H9 (cell line): ENCODE measurements around the gene SYCE3. TPM values are rescaled to one million over a fixed set of nuclear protein-coding genes. Genes with fewer than 3 reads are reported as not detected.
A peak's percentile ranks its signal among the peaks of the same experiment; 100 is the strongest.

Experiments used
- DNase-seq: peaks from one replicate; pipeline ENCODE4 v3.0.0-alpha.2; 2017
- H2AFZ ChIP-seq: one replicate; pipeline ENCODE4 v1.6.1; 2013; ENCODE audit warnings: mild to moderate bottlenecking, low read length, control low read depth, moderate library complexity
- H2AK5ac ChIP-seq: 2 replicates; pipeline ENCODE4 v1.6.1; 2013; ENCODE audit warnings: low read length, control low read depth, mixed read lengths; ENCODE audit not compliant: insufficient read length
- H2BK120ac ChIP-seq: one replicate; pipeline ENCODE4 v1.6.1; 2013; ENCODE audit warnings: low read depth, mild to moderate bottlenecking, low read length, control low read depth, inconsistent platforms; ENCODE audit not compliant: poor library complexity, severe bottlenecking
- H2BK12ac ChIP-seq: 2 replicates; pipeline ENCODE4 v1.6.1; 2013; ENCODE audit warnings: low read length, control low read depth, mixed read lengths, low read depth; ENCODE audit not compliant: insufficient read length
- H2BK15ac ChIP-seq: 2 replicates; pipeline ENCODE4 v1.6.1; 2013; ENCODE audit warnings: low read depth, low read length, control low read depth
- H2BK20ac ChIP-seq: one replicate; pipeline ENCODE4 v1.6.1; 2013; ENCODE audit warnings: low read depth, mild to moderate bottlenecking, low read length, control low read depth, inconsistent platforms; ENCODE audit not compliant: poor library complexity, severe bottlenecking
- H2BK5ac ChIP-seq: 2 replicates; pipeline ENCODE4 v1.6.1; 2013; ENCODE audit warnings: low read length, control low read depth, mixed read lengths; ENCODE audit not compliant: insufficient read length
- H3K14ac ChIP-seq: 2 replicates; pipeline ENCODE4 v1.6.1; 2013; ENCODE audit warnings: low read length, control low read depth; ENCODE audit not compliant: insufficient read depth
- H3K18ac ChIP-seq: 2 replicates; pipeline ENCODE4 v1.6.1; 2013; ENCODE audit warnings: low read depth, mild to moderate bottlenecking, mixed read lengths, low read length, control low read depth; ENCODE audit not compliant: insufficient read length
- H3K23ac ChIP-seq: 2 replicates; pipeline ENCODE4 v1.6.1; 2013; ENCODE audit warnings: low read length, control low read depth, mixed read lengths, low read depth; ENCODE audit not compliant: insufficient read length
- H3K23me2 ChIP-seq: 2 replicates; pipeline ENCODE4 v1.6.1; 2013; ENCODE audit warnings: low read depth, mild to moderate bottlenecking, mixed read lengths, low read length, control low read depth; ENCODE audit not compliant: insufficient read length, poor library complexity, severe bottlenecking
- H3K27ac ChIP-seq: 2 replicates; pipeline ENCODE4 v1.5.1; 2013; ENCODE audit warnings: low read length, control low read depth, mixed read lengths, low read depth; ENCODE audit not compliant: insufficient read length
- H3K27me3 ChIP-seq: 2 replicates; pipeline ENCODE4 v1.6.1; 2013; ENCODE audit warnings: low read length, control low read depth, inconsistent platforms; ENCODE audit not compliant: insufficient read depth
- H3K4ac ChIP-seq: 2 replicates; pipeline ENCODE4 v1.6.1; 2013; ENCODE audit warnings: low read depth, mild to moderate bottlenecking, control low read depth, inconsistent platforms, low read length, moderate library complexity
- H3K4me1 ChIP-seq: 2 replicates; pipeline ENCODE4 v1.6.1; 2013; ENCODE audit warnings: low read length, control low read depth, inconsistent platforms; ENCODE audit not compliant: insufficient read depth
- H3K4me2 ChIP-seq: 2 replicates; pipeline ENCODE4 v1.6.1; 2013; ENCODE audit warnings: low read length, control low read depth, mixed read lengths; ENCODE audit not compliant: insufficient read length, insufficient read depth
- H3K56ac ChIP-seq: 2 replicates; pipeline ENCODE4 v1.6.1; 2013; ENCODE audit warnings: low read depth, mild to moderate bottlenecking, mixed read lengths, low read length, control low read depth; ENCODE audit not compliant: insufficient read length
- H3K79me1 ChIP-seq: 2 replicates; pipeline ENCODE4 v1.6.1; 2013; ENCODE audit warnings: low read depth, mild to moderate bottlenecking, moderate library complexity, low read length, control low read depth, inconsistent platforms; ENCODE audit not compliant: insufficient read depth, poor library complexity, severe bottlenecking
- H3K79me2 ChIP-seq: 2 replicates; pipeline ENCODE4 v1.6.1; 2013; ENCODE audit warnings: low read length, control low read depth, inconsistent platforms; ENCODE audit not compliant: insufficient read depth
- H3K9ac ChIP-seq: 2 replicates; pipeline ENCODE4 v1.6.1; 2013; ENCODE audit warnings: low read length, control low read depth, mixed read lengths; ENCODE audit not compliant: insufficient read length; ENCODE audit errors: extremely low read depth
- H3K9me3 ChIP-seq: one replicate; pipeline ENCODE4 v1.6.1; 2013; ENCODE audit warnings: low read depth, low read length, inconsistent platforms; ENCODE audit not compliant: control insufficient read depth
- H3T11ph ChIP-seq: one replicate; pipeline ENCODE4 v1.6.1; 2013; ENCODE audit warnings: mild to moderate bottlenecking, low read length, control low read depth, inconsistent platforms
- H4K20me1 ChIP-seq: one replicate; pipeline ENCODE4 v1.6.1; 2013; ENCODE audit not compliant: control insufficient read depth, insufficient read length, insufficient read depth
- H4K5ac ChIP-seq: 2 replicates; pipeline ENCODE4 v1.6.1; 2013; ENCODE audit warnings: low read depth, mild to moderate bottlenecking, mixed read lengths, low read length, control low read depth; ENCODE audit not compliant: insufficient read length
- H4K8ac ChIP-seq: replicated peaks from 2 replicates; pipeline ENCODE4 v1.6.1; 2013; ENCODE audit warnings: low read length, control low read depth, mixed read lengths, low read depth; ENCODE audit not compliant: insufficient read length
- H4K91ac ChIP-seq: 2 replicates; pipeline ENCODE4 v1.6.1; 2013; ENCODE audit warnings: low read depth, mild to moderate bottlenecking, moderate library complexity, mixed read lengths, low read length, control low read depth; ENCODE audit not compliant: insufficient read length
- H3K27ac Mint-ChIP-seq, 3 experiments: 2 replicates in 2 of 3; 3 replicates in 1 of 3; pipeline ENCODE4 v1.8.0; 2020 to 2021; ENCODE audit warnings: mixed read lengths in 3 of 3, mild to moderate bottlenecking in 1 of 3, moderate library complexity in 1 of 3
- H3K27me3 Mint-ChIP-seq: 2 replicates; pipeline ENCODE4 v1.8.0; 2021; ENCODE audit warnings: low read depth, mild to moderate bottlenecking, moderate library complexity, mixed read lengths
- H3K36me3 Mint-ChIP-seq, 3 experiments: 2 replicates in 2 of 3; 3 replicates in 1 of 3; pipeline ENCODE4 v1.8.0; 2020 to 2021; ENCODE audit warnings: low read depth in 3 of 3, mixed read lengths in 3 of 3; ENCODE audit not compliant: insufficient read depth in 1 of 3
- H3K4me1 Mint-ChIP-seq, 2 experiments: 2 replicates each; pipeline ENCODE4 v1.8.0; 2020; ENCODE audit warnings: mixed read lengths in 2 of 2
- H3K4me3 Mint-ChIP-seq, 2 experiments: 2 replicates in 1 of 2; 3 replicates in 1 of 2; pipeline ENCODE4 v1.8.0; 2020 to 2021; ENCODE audit warnings: mild to moderate bottlenecking in 2 of 2, mixed read lengths in 2 of 2, moderate library complexity in 1 of 2
- H3K9me3 Mint-ChIP-seq, 2 experiments: 2 replicates in 1 of 2; 3 replicates in 1 of 2; pipeline ENCODE4 v1.8.0; 2020; ENCODE audit warnings: mild to moderate bottlenecking in 2 of 2, mixed read lengths in 2 of 2, moderate library complexity in 1 of 2
- CTCF ChIP-seq: fragments of 200-600 bp; sonication (generic); conservative IDR thresholded peaks from 3 replicates; pipeline ENCODE4 v1.8.0; 2021; ENCODE audit warnings: antibody characterized with exemption, mild to moderate bottlenecking
- WGBS: extraction: QIAGEN DNeasy Blood & Tissue Kit; methylation state at CpG from one replicate; pipeline ENCODE4 v1.1.7; 2013; ENCODE audit warnings: missing lambda C conversion rate, low lambda C conversion rate, mixed read lengths; ENCODE audit not compliant: insufficient read length; ENCODE audit errors: extremely low coverage; 5-methylcytosine and 5-hydroxymethylcytosine counted together
- total RNA-seq: library from RNA; stranded (reverse); gene quantifications from 2 replicates; pipeline ENCODE4 v1.2.1, GENCODE V29; 2021

SYCE3 gene
- total RNA-seq, 1 experiment from 2014 or later, result 0.85 TPM

DNA sequence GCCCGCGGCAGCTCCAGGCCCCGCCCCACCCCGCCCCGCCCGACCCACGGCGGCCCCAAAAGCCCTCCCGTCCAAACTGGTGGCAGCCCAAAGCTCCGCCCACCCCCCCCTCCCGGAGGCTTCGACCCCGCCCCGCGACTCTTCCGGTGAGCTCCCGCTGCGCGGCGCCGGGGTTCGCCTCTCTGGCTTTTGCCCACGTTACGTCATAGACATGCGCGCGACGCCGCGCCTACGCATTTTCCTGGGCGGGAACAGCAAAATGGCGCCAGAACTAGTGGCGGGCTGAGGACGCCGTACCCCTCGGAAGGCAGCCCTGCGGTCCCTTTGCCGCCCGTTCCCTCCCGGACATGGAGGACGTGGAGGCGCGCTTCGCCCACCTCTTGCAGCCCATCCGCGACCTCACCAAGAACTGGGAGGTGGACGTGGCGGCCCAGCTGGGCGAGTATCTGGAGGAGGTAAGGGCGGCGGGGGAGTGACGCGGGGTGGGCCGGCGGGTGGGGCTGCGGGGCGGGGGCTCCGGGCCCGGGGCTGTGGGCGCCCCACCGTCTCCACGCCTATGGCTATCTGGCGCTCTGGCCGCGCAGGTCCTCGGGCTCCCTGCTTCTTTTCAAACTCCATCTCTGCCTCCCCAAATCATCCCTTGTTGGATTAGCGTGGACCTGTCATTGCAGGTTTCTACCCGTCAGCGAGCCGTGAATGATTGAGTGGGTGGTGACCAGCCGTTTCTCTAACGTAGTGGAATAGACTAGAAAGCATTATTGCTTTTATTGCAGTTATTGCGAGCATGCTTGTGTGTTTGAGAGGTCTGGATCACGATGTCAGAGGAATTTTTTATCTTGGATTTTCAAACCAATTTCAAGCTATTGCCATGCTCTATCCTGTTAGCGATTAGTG, 54.5 kb downstream of the SYCE3 start, which contains the start of gene NCAPH2:
Gene NCAPH2, plus strand, starts transcription at position 234 of the 894 bp plus-strand sequence. Its CDS starts 114 bp downstream, at position 348.
- peaks cover 11% of the 10 kb centered on the region for H3K79me1 ChIP-seq
- peaks cover 11% of the 10 kb centered on the region; the same call in 1 of the 2 replicates for H3K79me2 ChIP-seq
- peaks cover 0 to 6% (median 0%) of the 10 kb centered on the region in 3 experiments; a peak in 1 of 7 replicates for H3K36me3 Mint-ChIP-seq
- H3K14ac ChIP-seq, result peak within 1 kb of the TSS; percentile 99
- H4K8ac ChIP-seq, result peak within 1 kb of the TSS; percentile 98
- WGBS, result no CpG with 5 or more reads among the region's 76 CpGs
- no peak within 1 kb of the TSS for H2BK12ac ChIP-seq
- H3K9me3 ChIP-seq, result no peaks in the 10 kb centered on the region
- peak within 1 kb of the TSS; percentile 85 for H2BK5ac ChIP-seq
- no peak within 1 kb of the TSS for H4K91ac ChIP-seq
- no peak within 1 kb of the TSS for H3K56ac ChIP-seq
- H3K23me2 ChIP-seq, result peaks cover 12% of the 10 kb centered on the region
- H3K4ac ChIP-seq, result no peak within 1 kb of the TSS
- no peaks in the 10 kb centered on the region for H4K20me1 ChIP-seq
- H3K18ac ChIP-seq, result peak within 1 kb of the TSS; percentile 99
- peak within 1 kb of the TSS; percentile 98; a peak in 6 of 7 replicates for H3K27ac Mint-ChIP-seq
- peak within 1 kb of the TSS; percentile 99 for H3K9ac ChIP-seq
- H2AK5ac ChIP-seq, result no peak within 1 kb of the TSS
- no peak within 1 kb of the TSS for H3K27ac ChIP-seq
- H3K4me1 ChIP-seq, result no peaks in the 10 kb centered on the region
- no peak within 1 kb of the TSS for H3T11ph ChIP-seq
- no peak within 1 kb of the TSS for H2BK120ac ChIP-seq
- H4K5ac ChIP-seq, result no peak within 1 kb of the TSS
- H3K23ac ChIP-seq, result no peak within 1 kb of the TSS
- no peaks in the 10 kb centered on the region for H3K27me3 Mint-ChIP-seq
- H3K4me1 Mint-ChIP-seq, result peaks cover 10 to 14% of the 10 kb centered on the region in 2 experiments
- TF ChIP-seq CTCF, result no peak
- H2BK15ac ChIP-seq, result no peak within 1 kb of the TSS
- H2BK20ac ChIP-seq, result no peak within 1 kb of the TSS
- H3K9me3 Mint-ChIP-seq, result no peaks in the 10 kb centered on the region
- H3K4me2 ChIP-seq, result peak within 1 kb of the TSS; percentile 97
- H3K27me3 ChIP-seq, result no peaks in the 10 kb centered on the region
- H3K4me3 Mint-ChIP-seq, result peak within 1 kb of the TSS; percentile 92 to 96
- H2AFZ ChIP-seq, result no peak within 1 kb of the TSS
- DNase-seq, result peak; percentile 98
